ENCODE results near the gene GNB1L. TPM values are rescaled to one million over a fixed set of nuclear protein-coding genes. Genes with fewer than 3 reads are reported as not detected.

GNB1L gene, protein sequence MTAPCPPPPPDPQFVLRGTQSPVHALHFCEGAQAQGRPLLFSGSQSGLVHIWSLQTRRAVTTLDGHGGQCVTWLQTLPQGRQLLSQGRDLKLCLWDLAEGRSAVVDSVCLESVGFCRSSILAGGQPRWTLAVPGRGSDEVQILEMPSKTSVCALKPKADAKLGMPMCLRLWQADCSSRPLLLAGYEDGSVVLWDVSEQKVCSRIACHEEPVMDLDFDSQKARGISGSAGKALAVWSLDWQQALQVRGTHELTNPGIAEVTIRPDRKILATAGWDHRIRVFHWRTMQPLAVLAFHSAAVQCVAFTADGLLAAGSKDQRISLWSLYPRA
- 1 to 10 TPM; 3.0 to 6.1 (median 3.6) TPM for polyA plus RNA-seq (ENCODE audit: insufficient read length in 4 of 4)

DNA sequence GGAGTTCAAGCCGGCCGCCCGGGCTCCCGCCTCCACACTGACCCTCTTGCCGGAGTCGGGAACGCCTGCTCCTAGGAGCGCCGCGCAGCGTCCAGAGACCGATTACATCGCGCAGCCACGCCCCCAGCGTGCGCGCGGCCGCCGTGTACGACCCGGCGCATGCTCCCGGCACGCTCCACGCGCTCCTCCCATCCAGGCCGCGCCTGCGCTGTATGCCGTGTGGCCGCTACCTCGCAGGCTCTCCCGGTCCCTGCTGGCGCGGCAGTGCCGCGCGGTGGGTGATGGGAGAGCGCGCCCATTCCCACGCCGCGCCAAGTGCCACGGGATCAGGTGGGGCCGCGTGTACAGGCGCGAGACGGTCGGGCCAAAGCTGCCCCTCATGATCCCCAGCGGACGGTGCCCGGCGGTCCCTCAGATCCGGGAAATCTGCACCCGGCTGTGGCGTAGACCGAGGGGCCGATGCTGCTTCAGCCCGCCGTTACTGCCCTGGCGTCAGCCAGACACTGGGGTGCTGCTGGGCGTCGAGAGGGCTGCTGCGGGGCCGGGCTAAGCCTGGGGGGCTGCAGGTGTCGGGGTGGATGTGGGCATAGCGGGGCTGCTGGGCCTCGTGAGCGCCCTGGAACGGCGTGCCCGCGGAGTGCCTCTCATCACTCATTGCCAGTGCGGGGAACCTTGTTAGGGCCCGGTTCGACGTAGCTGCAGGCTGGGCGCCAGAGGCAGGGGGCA, at the start of gene GNB1L, which contains the start of gene RTL10:
GNB1L (minus strand) TSS at position 97 of the 726 bp plus-strand sequence. CDS start 33,519 bp downstream, outside the sequence.
RTL10 (minus strand) TSS at position 97 of the 726 bp plus-strand sequence. CDS start 2,613 bp downstream, outside the sequence.
- peak; percentile 91 to 95 (median 94) for DNase-seq (ENCODE audit: low read depth in 4 of 4, low spot score in 3 of 4)

DNA sequence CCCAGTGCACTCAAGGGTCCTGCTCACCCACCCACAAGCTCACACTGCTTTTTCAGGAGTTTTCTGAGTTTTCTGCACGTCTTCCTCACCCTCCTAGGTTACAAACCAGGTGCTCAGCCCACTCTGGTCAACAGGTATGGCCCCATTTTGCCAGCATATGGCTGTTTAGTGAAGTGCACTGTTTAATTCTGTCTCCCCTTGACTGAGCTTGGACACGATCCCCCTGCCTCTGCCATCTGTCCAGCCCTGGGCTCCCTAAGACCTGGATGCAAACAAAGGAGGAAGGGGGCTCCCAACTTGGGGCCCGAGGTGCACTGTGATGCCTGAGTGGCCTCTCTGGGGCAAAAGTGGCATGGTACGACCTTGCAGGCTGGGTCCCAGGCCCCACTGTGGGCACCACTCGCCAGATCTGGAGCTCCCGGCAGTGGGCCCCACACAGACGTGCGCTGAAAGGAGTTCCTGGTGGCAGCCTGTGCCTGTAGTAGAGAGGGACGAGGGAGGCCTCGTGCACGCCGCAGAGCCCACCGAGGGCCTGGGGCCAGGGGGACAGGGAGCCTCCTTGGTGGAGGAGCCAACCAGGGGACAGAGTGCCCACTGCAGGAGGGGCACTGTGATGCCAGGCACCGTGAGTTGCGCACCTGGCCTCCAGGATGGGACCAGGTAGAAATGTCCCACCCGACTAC, 49.6 kb upstream of the GNB1L start:
- DNase-seq (ENCODE audit: low read depth in 4 of 4, low spot score in 3 of 4): no peak

DNA sequence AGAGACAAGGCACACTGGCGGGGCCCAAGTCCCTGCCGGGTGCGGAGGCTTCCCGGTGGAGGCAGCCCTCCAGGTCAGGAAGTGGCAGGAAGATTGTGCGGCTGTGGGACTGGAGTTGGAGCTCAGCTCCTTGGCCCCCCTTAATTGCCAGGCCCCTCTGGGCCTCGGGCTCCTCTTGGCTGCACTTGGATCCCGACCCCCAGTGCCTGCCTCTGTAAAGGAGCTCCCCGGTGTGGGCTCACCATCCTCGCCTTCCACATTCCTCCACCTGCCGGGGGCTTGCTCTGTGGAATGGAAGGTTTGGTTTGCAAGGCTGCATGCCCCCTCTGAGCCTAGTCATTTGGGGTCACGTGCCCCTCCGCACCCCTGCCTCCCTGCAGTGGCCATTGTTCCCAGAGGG, 48.8 kb upstream of the GNB1L start:
- DNase-seq (ENCODE audit: low read depth in 4 of 4, low spot score in 3 of 4): no peak

DNA sequence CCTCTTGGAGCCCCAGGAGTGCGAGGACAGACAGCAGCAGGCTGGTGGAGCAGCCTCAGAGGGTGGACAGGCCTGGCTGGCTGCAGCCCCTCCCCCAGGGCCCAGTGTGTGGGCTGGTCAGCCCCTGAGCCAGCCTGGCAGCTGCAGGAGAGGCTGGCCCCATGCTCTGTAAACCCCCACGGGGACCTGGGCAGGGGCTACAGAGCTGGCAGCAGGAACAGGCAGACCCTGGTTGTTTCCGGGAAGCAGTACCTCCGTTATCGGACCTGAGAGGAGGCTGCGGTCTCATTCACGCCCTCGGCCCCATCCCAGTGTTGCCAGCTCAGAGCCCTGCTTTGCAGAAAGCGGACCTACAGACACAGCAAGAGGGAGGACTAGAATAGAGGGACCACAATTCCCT, 48.4 kb upstream of the GNB1L start:
- no peak for DNase-seq (ENCODE audit: low read depth in 4 of 4, low spot score in 3 of 4)

DNA sequence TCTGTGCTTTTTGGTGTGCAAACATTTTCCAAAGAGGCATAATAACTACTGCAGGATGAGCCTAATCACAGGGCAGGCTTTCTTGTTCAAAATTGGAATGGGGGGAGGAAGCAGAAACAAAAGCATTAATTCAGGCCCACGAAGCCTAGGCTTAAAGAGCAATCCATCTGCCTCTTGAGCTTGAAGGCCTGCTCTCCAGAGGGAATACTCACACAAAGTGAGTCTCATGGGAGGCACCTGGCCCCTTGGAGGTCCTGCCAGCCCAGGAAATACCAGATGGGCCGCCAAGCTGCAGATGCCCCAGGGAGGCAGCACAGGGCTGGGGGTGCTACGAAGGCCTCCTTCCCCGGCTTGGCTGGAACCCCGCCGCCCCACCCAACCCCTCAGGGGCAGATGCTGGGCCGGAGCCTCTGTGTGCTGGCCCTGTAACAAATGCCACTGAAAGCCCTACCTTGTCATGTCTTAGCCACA, 47.6 kb upstream of the GNB1L start:
- no peak for DNase-seq (ENCODE audit: low read depth in 4 of 4, low spot score in 3 of 4)

DNA sequence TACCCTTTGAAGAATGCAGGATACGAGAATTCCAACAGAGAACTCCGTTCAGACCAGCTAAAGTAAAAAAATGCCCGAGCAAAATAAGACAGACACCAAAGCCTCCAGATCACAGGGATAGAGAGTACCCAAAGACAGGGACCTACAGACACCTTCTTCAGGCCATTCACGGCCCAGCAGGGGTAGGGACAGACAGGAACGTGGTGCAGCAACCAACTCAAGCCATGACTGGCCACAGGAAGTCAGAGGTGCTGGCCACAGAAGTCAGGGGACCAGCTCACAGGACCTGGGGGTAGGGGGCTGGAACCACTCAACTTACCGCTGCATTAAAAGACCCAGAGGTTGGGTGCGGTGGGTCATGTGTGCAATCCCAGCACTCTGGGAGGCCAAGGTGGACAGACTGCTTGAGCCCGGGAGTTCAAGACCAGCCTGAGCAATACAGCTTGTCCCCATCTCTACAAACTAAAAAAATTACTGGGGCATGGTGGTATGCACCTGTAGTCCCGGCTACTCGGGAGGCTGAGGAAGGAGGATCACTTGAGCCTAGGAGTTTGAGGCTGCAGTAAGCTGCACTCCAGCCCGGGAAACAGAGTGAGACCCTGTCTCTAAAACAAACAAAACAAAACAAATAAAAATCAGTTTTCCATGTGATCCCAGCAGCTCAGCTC, 47.0 kb upstream of the GNB1L start:
- no peak for DNase-seq (ENCODE audit: low read depth in 4 of 4, low spot score in 3 of 4)

DNA sequence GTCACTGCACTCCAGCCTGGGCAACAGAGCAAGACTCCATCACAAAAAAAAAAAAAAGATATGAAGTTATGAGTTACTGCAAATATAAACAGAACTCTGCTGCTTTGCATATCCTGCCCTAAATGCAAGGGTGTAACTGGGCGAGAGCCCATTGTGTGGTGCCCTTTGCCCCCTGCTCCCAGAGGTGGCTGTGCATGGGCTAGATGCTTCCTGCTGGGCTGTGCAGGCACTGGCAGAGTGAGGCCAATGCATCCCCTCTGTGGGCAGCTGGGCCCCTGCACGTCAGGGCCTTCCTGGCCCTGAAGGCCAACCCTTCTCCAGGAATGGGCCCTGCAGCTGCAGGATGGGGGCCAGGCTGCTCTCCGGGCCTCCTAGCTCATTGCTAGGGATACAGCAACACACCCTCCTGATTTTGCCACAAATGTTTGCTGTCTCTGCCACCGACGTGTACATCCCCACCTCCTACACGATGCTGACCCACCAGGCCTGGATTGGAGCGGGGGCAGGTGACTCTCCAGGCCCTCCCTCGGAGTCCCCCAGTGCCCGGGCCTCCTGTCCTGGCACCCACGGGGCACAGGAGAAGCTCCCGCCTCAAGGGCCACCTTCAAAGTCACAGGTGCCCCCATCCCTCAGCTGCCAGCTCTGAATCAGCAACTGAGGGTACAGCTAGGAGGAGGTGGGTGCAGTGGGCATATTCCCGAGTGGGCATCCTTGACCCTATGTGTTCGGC, 46.2 kb upstream of the GNB1L start:
- no peak for DNase-seq (ENCODE audit: low read depth in 4 of 4, low spot score in 3 of 4)

DNA sequence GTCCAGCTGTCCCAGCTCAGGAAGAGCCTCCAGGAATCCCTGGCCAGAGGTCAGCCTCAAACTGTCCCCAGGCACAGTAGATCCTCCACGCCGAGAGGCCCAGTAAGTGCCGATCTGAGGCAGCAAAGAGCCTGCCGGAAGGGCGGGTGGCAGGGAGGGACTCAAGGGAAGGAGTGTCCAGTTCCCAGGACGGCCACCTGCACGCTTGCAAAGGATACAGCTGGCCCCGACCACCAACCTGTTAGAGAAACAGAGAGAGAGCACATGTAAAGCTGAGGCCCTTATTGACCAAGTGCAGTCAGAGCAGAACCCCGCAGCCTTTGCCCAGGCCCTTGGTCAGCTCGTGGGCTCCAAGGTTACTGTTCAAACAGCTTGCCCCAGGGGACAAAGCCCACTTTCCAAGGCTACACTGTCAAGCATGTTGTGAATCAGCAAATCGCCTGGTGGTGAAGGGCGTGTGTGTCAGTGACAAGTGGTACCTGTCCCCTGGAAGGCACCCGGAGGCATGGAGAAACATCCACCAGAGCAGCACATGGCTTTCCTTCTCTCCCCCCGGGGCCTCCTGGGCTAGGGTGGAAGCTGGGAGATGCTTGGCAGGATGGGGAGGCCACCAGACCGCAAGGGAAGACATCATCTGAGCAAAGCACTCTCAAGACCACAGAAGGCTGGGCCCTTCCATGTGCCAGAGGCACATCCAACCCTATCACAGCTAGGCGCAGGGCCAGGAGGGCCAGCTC, 44.3 kb upstream of the GNB1L start:
- no peak for DNase-seq (ENCODE audit: low read depth in 4 of 4, low spot score in 3 of 4)

DNA sequence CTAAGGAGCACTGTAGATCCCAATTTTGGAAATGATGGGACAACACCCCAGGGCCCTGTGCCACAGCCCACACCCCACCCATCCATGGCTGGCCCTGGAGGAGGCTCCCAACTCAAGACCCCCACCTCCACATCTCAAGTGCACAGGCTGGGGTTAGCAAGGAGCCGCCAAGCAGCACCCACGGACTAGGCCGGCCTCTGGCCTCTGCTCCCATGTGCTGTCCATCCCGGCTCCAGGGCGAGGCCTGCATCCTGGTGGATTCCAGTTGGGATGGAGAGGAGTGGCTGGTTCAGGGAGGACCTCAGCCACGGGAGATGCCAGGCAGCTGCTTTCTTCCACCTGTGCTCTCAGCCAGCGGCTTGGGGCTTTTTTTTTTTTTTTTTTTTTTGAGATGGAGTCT, 43.5 kb upstream of the GNB1L start:
- DNase-seq (ENCODE audit: low read depth in 4 of 4, low spot score in 3 of 4): no peak

DNA sequence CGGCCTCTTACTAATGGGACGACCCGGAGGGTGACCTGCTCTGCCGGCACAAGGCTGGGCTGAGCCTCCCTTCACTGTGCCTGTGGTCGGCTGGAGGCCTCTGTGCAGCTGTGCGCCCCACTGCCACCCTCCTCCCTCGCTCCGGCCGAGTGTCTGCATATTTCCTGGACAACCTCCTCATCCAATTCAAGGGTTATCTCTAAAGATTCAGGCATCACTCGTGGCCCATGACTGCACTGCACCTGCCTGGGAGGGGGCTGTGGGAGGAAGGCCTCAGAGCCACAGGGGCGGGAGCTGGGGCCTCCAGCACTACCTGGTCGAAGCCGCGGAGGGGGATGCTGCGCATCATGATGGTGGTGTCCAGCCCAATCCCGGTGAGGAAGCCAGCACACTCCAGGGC, 43.1 kb upstream of the GNB1L start:
- DNase-seq (ENCODE audit: low read depth in 4 of 4, low spot score in 3 of 4): no peak

DNA sequence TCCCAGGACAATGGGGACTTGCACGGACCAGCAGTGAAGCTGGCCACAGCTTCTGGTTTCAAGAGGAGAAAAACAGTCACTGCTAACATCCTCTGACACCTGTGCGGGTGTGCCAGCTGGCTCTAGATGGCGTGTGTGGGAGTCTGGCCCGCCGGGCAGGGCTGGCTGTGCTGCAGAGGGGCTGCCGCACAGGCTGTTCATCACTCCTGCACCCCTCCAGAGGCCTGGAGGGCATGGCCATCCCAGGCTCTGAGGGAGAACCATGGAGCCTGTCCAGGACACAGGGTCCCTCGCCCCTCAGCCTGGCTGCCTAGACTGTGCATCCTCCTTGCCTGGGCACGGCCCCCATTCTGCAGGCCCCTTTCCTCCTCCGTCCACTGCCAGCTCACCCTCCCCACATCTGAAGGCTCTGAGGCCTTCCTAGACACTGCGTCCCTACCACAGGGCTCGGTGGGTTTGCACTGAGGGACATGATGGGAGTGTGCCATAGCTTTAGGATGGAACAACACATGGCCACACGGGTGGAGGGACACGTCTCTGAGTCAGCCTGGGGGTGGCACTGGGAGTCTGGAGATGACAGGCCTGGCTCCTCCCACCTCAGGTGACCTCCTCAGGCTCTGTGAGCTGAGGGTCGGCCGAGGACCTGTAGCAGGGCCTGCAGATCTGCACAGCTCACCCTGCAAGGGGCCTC, 42.1 kb upstream of the GNB1L start:
- no peak for DNase-seq (ENCODE audit: low read depth in 4 of 4, low spot score in 3 of 4)

DNA sequence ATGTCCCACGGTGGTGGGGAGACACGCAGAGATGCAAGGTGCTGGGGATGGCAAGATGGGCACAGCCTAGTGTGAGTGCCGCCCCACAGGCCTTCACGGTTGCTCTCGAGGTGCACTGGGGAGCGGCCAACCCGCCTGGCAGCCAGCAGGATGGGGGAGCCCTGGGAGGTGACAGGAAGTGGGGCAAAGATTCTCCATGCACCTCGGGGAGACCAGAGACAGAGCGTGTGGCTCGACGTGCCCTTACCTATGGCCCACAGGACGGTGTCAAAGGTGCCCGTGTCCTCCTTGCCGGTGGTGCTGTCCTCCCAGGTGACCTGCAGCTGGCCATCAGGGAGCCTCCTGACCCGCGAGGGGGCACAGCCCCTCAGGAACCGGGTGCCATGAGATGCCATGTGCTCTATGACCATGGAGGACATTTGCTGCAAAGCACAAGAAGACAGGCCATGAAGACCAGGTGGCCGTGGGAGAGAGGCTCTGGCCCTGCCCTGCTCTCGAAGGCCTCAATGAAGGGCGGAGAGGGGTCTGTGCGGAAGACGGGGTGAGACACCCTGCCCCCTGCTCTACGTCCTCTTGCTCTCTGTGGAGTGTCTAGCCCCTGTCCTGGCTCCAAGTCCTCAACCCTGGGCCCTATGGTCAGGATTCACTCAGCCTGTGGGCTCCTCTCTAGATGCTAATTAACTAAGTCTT, 40.6 kb upstream of the GNB1L start:
- no peak for DNase-seq (ENCODE audit: low read depth in 4 of 4, low spot score in 3 of 4)

DNA sequence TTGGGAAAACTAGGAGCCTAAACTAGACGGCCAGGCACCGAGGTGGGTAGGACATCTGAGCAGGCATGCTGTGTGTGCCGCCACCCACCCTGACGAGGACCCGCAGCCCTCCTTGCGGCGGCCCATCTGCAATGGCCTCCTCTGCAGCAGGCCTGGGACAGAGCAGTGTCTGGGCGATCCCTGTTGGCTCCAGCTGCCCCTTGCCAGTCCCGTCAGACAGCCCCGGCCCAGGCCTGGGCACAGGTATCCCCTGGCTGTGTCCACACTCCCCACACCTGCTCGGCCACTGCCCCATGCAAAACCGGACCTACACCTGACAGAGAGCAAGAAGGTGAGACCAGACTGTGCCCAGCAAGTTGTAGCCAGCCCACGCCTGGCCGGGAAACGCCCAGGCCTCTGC, 38.7 kb upstream of the GNB1L start:
- no peak for DNase-seq (ENCODE audit: low read depth in 4 of 4, low spot score in 3 of 4)

DNA sequence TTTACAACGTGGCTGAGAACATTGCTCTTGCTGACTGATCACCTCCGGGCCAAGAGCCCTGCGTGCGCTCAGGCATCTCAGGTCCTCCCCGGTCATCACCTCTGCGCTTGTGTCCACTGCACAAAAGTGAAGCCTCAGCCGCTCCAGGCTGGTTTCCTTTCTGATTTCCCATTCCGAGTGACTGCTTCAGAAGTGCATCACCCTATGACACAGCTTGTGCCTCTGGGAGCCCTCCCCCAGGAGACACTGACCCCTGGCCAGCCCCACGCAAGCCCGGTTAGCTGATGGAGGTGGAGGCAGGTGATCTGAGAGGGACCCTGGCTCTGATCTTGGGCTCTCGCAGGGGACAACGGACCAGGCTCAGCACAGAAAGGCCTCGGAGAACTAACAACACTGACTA, 38.3 kb upstream of the GNB1L start:
- no peak for DNase-seq (ENCODE audit: low read depth in 4 of 4, low spot score in 3 of 4)

DNA sequence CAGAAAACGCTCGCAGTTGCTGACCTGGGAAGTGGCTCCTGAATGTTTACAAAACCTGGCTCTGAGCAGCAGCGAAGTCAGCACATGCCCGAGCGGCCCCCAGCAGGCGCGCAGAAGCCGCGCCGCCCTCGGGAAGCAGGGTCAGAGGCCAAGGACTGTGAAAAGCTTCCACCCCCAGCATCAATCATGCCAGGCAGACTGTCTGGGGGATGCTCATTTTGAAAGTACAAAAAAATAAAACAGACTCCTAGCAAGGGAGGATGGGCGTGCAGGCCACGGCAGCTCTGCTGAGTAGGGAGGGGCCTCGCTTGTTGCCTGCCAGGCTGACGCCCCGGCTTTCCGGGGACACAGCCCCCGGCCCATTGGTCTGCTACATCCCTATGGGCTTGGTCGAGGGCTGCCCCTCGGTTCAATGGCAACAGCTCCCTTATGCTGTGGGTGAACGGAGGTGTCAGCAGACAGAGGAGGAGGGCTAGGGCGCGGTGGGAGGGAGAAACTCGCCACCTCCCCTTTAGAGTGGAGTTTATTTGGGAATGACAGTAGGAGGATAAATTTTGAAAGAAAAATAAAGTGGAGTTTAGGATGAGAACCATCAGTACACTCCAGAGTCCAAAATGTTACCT, 37.7 kb upstream of the GNB1L start:
- no peak for DNase-seq (ENCODE audit: low read depth in 4 of 4, low spot score in 3 of 4)

DNA sequence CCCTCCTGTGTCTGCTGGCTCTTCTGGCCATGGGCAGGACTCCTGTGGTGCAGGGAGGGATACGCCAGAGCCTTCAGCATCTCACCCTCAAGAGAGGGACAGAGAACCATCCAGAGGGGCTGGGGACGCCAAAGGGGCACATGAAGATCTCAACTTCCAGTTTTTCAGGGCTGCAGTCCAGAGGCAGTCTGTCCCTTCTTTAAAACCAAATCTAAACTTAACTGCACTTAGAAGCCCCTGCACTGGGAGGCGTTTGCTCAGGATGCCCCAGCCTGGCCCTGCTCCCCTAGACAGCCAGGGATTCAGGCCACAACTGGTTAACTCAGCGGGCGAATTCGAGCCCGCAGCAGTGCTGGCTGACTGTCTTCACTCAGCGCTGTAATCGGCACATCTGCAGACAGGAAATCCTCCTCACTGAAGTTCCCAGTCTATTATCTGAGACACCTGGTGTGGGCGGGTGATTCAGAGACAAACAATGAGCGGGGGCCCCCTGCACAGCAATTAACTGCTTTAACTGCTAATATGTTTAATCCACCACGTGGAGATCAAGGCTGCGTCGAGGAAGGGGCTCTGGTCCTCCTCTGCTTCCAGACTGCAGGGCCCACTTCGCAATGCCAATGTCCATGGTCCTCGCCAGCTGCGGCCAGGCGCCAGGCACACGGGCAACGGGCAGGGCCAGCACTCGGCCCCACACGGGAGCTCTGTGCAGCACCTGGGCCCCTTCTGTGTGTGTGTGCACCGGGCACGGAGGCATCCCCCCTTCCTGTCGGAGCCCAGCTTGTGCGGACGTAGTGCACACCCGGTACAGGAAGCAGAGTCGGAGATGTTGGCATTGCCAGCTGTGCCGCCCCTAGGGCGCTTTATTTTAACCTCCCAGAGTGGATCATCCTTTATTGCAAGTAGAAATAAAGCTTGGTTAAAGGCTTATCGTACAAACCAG, 36.9 kb upstream of the GNB1L start:
- no peak for DNase-seq (ENCODE audit: low read depth in 4 of 4, low spot score in 3 of 4)
